ENCODE data around the gene SERPIND1. TPM values are rescaled to one million over a fixed set of nuclear protein-coding genes. Genes with fewer than 3 reads are reported as not detected.
"Not testable (repeated sequence)": the region's sequence is repeated elsewhere in the genome, so short reads cannot be mapped to it uniquely, and the experiment has no call there.

The SERPIND1 gene
- total RNA-seq, 4 donors from 2014 or later = not detected

- no peaks in the 10 kb centered on the region for H3K9me3 ChIP-seq
- H3K27ac ChIP-seq = no peak overlapping the region
- H3K27me3 ChIP-seq = no peaks in the 10 kb centered on the region
- DNase-seq = peak in 1 of 3 donors; percentile 0
- no peaks in the 10 kb centered on the region for H3K4me1 ChIP-seq
- no peak overlapping the region for H3K4me3 ChIP-seq
- TF ChIP-seq POLR2A (IDR thresholded peaks at IDR 0.05) = no peak
- TF ChIP-seq, protein P1, sequence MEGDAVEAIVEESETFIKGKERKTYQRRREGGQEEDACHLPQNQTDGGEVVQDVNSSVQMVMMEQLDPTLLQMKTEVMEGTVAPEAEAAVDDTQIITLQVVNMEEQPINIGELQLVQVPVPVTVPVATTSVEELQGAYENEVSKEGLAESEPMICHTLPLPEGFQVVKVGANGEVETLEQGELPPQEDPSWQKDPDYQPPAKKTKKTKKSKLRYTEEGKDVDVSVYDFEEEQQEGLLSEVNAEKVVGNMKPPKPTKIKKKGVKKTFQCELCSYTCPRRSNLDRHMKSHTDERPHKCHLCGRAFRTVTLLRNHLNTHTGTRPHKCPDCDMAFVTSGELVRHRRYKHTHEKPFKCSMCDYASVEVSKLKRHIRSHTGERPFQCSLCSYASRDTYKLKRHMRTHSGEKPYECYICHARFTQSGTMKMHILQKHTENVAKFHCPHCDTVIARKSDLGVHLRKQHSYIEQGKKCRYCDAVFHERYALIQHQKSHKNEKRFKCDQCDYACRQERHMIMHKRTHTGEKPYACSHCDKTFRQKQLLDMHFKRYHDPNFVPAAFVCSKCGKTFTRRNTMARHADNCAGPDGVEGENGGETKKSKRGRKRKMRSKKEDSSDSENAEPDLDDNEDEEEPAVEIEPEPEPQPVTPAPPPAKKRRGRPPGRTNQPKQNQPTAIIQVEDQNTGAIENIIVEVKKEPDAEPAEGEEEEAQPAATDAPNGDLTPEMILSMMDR (IDR thresholded peaks at IDR 0.05) = no peak
- H3K36me3 ChIP-seq = peaks cover 0 to 92% (median 0%) of the 10 kb centered on the region in 3 donors
Measured at GRCh38 chr22:20818471-20818870, 44.6 kb downstream of the SERPIND1 start.

DNA sequence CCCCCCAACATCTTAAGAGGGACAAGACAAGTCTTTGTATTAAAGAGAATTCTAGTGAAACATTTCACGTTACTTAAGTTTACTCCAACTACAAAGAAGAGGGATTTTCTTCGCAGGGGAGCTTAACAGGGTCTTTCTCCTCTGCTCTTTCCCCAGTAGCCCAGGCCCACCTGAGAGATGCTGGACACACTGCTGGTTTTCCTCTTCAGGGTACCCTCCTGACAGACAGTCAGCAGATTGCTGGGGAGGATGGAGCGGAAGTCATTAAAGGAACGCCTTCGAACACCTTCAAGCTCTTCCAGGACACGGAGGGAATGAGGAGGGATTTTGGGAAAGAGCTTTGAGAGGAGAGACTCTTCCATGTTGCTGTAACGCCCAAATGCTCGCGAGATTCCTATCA, 45.6 kb downstream of the SERPIND1 start:
- no peaks in the 10 kb centered on the region for H3K27me3 ChIP-seq
- no peak overlapping the region for H3K4me3 ChIP-seq
- no peak overlapping the region for H3K27ac ChIP-seq
- H3K9me3 ChIP-seq = no peaks in the 10 kb centered on the region
- peak in 1 of 3 donors; percentile 19 for DNase-seq
- H3K4me1 ChIP-seq = no peaks in the 10 kb centered on the region
- TF ChIP-seq, protein P1 (IDR thresholded peaks at IDR 0.05) = no peak
- no peak for TF ChIP-seq POLR2A (IDR thresholded peaks at IDR 0.05)
- H3K36me3 ChIP-seq = peaks cover 0 to 92% (median 0%) of the 10 kb centered on the region in 3 donors

DNA sequence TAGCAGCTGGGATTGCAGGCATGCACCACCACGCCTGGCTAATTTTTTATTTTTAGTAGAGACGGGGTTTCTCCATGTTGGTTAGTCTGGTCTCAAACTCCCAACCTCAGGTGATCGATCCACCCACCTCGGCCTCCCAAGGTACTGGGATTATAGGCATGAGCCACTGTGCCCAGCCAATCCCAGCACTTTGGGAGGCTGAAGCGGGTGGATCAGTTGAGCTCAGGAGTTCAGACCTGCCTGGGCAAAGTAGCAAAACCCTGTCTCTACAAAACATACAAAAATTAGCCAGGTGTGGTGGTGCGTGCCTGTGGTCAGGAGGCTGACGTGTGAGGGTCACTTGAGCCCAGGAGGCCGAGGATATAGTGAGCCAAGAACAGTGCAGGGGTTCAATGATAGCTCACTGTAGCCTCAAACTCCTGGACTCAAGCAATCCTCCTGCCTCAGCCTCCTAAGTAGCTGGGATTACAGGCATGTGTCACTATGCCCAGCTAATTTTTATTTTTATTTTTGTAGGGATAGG, 47.9 kb downstream of the SERPIND1 start:
- H3K36me3 ChIP-seq = peaks cover 0 to 85% (median 0%) of the 10 kb centered on the region in 3 donors

DNA sequence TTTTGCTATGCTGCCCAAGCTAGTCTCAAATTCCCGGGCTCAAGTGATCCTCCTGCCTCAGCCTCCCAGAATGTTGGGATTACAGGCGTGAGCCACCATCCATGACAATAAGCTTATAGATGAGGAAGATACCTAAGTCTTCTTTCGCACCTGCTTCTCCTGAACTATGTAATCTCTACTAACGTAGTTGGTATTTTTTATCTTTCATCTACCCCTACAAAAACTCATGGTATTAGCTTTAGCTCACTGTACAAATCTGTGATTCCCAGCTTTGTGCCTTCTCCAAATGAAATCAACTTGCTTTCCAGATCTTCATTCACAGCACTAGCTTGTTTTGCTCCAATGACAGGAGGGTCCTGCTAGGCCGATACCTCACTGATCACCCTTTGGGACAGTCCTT, 48.3 kb downstream of the SERPIND1 start:
- peak in 1 of 3 donors; percentile 4 for DNase-seq
- TF ChIP-seq, protein P1 (IDR thresholded peaks at IDR 0.05) = no peak
- TF ChIP-seq POLR2A (IDR thresholded peaks at IDR 0.05) = no peak
- H3K36me3 ChIP-seq = peaks cover 0 to 85% (median 0%) of the 10 kb centered on the region in 3 donors
- no peak overlapping the region for H3K4me3 ChIP-seq
- H3K27ac ChIP-seq = no peak overlapping the region
- no peaks in the 10 kb centered on the region for H3K4me1 ChIP-seq
- H3K9me3 ChIP-seq = no peaks in the 10 kb centered on the region
- H3K27me3 ChIP-seq = no peaks in the 10 kb centered on the region

More for the DNA sequence above, 47.9 kb downstream of the SERPIND1 start:
- DNase-seq = peak in 1 of 3 donors; percentile 15
- not testable (repeated sequence) for H3K4me3 ChIP-seq, H3K4me1 ChIP-seq, H3K27me3 ChIP-seq, H3K9me3 ChIP-seq, H3K27ac ChIP-seq

GRCh38 chr22:20823264-20823663, 49.4 kb downstream of the SERPIND1 start:
- Histone ChIP-seq H3K9me3 (no peaks in the 10 kb centered on the region), H3K36me3 (peaks cover 0 to 86% (median 0%) of the 10 kb centered on the region in 3 donors), H3K4me3 (no peak overlapping the region), H3K27me3 (no peaks in the 10 kb centered on the region), H3K27ac (no peak overlapping the region), H3K4me1 (no peaks in the 10 kb centered on the region)
- TF ChIP-seq, protein P1 (IDR thresholded peaks at IDR 0.05) = no peak
- no peak for TF ChIP-seq POLR2A (IDR thresholded peaks at IDR 0.05)
- DNase-seq = no peak

GRCh38 chr22:20825216-20825615, 51.3 kb downstream of the SERPIND1 start:
- not testable (repeated sequence) for H3K9me3 ChIP-seq, H3K4me3 ChIP-seq, H3K27me3 ChIP-seq, H3K4me1 ChIP-seq, H3K27ac ChIP-seq
- H3K36me3 ChIP-seq = peaks cover 0 to 73% (median 0%) of the 10 kb centered on the region in 3 donors
- peak in 1 of 3 donors; percentile 22 for DNase-seq

GRCh38 chr22:20825624-20826023, 51.7 kb downstream of the SERPIND1 start:
- Histone ChIP-seq H3K27me3 (no peaks in the 10 kb centered on the region), H3K4me3 (no peak overlapping the region), H3K27ac (no peak overlapping the region), H3K4me1 (no peaks in the 10 kb centered on the region), H3K36me3 (peaks cover 0 to 73% (median 0%) of the 10 kb centered on the region in 3 donors), H3K9me3 (no peaks in the 10 kb centered on the region)
- no peak for DNase-seq
- TF ChIP-seq, protein P1 (IDR thresholded peaks at IDR 0.05) = no peak
- TF ChIP-seq POLR2A (IDR thresholded peaks at IDR 0.05) = no peak

DNA sequence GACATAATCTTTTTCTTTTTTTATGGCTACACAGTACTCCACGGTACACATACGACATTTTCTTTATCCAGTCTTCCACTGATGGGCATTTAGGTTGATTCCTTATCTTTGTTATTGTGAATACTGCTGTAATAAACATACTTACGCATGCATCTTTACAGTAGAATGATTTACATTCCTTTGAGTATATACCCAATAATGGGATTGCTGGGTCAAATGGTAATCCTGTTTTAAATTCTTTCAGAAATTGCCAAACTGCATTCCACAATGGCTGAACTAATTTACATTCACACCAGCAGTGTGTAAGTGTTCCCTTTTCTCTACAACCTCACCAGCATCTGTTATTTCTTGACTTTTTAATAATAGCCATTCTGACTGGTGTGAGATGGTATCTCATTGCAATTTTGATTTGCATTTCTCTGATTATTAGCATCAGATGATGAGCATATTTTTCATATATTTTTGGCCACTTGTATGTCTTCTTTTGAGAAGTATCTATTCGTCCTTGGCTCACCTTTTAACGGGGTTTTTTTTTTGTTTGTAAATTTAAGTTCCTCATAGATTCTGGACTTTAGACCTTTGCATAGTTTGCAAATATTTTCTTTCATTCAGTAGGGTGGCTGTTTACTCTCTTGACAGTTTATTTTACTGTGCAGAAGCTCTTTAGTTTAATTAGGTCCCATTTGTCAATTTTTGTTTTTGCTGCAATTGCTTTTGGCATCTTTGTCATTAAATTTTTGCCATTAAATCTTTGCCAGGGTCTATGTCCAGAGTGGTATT, 52.6 kb downstream of the SERPIND1 start:
- H3K27me3 ChIP-seq, H3K27ac ChIP-seq, H3K9me3 ChIP-seq, DNase-seq, H3K4me1 ChIP-seq, H3K4me3 ChIP-seq: not testable (repeated sequence)
- H3K36me3 ChIP-seq = peaks cover 0 to 72% (median 0%) of the 10 kb centered on the region in 3 donors

Measured in Peyer's patch (tissue), 4 donors.